ENCODE data around the gene STK11IP.

DNA sequence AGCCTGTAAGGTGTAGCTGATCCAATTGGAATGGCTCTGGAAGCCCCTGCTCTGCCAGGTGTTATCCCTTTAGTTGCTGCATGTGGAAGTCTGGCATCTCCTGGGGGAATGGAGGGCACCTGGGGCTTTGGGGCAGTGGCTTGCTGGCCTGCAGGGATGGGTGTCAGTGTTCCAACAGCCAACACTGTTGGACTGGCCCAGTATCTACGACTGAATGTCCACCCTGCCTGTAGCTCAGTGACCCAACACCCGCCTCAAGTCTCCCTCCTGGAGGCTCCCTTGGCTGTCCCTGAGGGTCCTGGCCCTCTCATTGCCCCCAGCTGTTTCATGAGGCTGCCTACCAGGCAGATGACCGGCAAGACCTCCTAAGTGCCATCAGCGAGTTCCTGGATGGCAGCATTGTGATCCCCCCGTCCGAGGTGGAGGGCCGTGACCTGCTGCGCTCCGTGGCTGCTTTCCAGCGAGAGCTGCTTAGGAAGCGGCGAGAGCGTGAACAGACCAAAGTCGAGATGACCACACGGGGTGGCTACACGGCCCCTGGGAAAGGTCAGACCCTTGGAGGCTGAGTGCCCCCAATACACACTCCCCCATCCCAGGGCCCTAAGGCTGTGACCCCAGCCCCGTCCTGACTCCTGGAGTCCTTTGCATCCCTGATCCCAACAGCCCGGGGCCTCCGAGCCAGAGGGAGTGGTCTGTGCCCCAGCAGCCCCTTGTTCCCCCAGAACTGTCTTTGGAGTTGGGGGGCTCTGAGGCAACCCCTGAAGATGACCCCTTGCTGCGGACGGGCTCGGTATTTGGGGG is 37.5 kb downstream of the STK11IP start:
- TF ChIP-seq POLR2A (IDR thresholded peaks at IDR 0.05; ENCODE audit: low read length) (no peak), GATA1 (IDR thresholded peaks at IDR 0.05; ENCODE audit: low read depth, low read length) (no peak)

All from erythroblast (primary cell).